ENCODE results near the gene ACER2.
"Not testable (repeated sequence)": the region's sequence is repeated elsewhere in the genome, so short reads cannot be mapped to it uniquely, and the experiment has no call there.

The ACER2 gene

GRCh38 chr9:19405771-19406170 lies 3.0 kb upstream of the ACER2 start:
- DNase-seq (ENCODE audit: extremely low spot score, insufficient read length, low read depth), result no peak

GRCh38 chr9:19408316-19408692 lies 505 bp upstream of the ACER2 start:
- FAIRE-seq (peak; percentile 9), DNase-seq (ENCODE audit: extremely low spot score, insufficient read length, low read depth) (no peak)

More at GRCh38 chr9:19405771-19406170, 3.0 kb upstream of the ACER2 start:
- FAIRE-seq, result no peak

GRCh38 chr9:19409401-19410194 lies 789 bp downstream of the ACER2 start:
- FAIRE-seq (no peak), DNase-seq (ENCODE audit: extremely low spot score, insufficient read length, low read depth) (no peak)

- DNase-seq (ENCODE audit: extremely low spot score, insufficient read length, low read depth), result no peak
- no peak for FAIRE-seq
These were observed 1.3 kb downstream of the ACER2 start for GRCh38 chr9:19410195-19410503.

- no peak for FAIRE-seq
- DNase-seq (ENCODE audit: extremely low spot score, insufficient read length, low read depth), result no peak
These were observed 1.8 kb downstream of the ACER2 start for GRCh38 chr9:19410594-19410993.

- FAIRE-seq, result no peak
- no peak for DNase-seq (ENCODE audit: extremely low spot score, insufficient read length, low read depth)
These were observed 2.5 kb downstream of the ACER2 start for GRCh38 chr9:19411316-19411715.

- not testable (repeated sequence) for FAIRE-seq; DNase-seq (ENCODE audit: extremely low spot score, insufficient read length, low read depth)
These were observed 4.6 kb downstream of the ACER2 start for GRCh38 chr9:19413456-19413855.

- DNase-seq (ENCODE audit: extremely low spot score, insufficient read length, low read depth) (no peak), FAIRE-seq (no peak)
These were observed 7.3 kb downstream of the ACER2 start for GRCh38 chr9:19416143-19416542.

GRCh38 chr9:19420877-19421276 lies 12.1 kb downstream of the ACER2 start:
- FAIRE-seq (no peak), DNase-seq (ENCODE audit: extremely low spot score, insufficient read length, low read depth) (no peak)

- DNase-seq (ENCODE audit: extremely low spot score, insufficient read length, low read depth), result no peak
- FAIRE-seq, result no peak
These were observed 14.4 kb downstream of the ACER2 start for GRCh38 chr9:19423163-19423562.

GRCh38 chr9:19424176-19424779 lies 15.5 kb downstream of the ACER2 start:
- FAIRE-seq (peak; percentile 73), DNase-seq (ENCODE audit: extremely low spot score, insufficient read length, low read depth) (no peak)

- FAIRE-seq (no peak), DNase-seq (ENCODE audit: extremely low spot score, insufficient read length, low read depth) (no peak)
These were observed 20.8 kb downstream of the ACER2 start for GRCh38 chr9:19429595-19429994.

- DNase-seq (ENCODE audit: extremely low spot score, insufficient read length, low read depth), result no peak
- FAIRE-seq, result no peak
These were observed 21.5 kb downstream of the ACER2 start for GRCh38 chr9:19430201-19430760.

GRCh38 chr9:19431361-19432171 lies 22.8 kb downstream of the ACER2 start:
- FAIRE-seq, result no peak

GRCh38 chr9:19432473-19432872 lies 23.7 kb downstream of the ACER2 start:
- DNase-seq (ENCODE audit: extremely low spot score, insufficient read length, low read depth) (no peak), FAIRE-seq (no peak)

More at GRCh38 chr9:19431361-19432171, 22.8 kb downstream of the ACER2 start:
- DNase-seq (ENCODE audit: extremely low spot score, insufficient read length, low read depth), result no peak

GRCh38 chr9:19433729-19434128 lies 24.9 kb downstream of the ACER2 start:
- DNase-seq (ENCODE audit: extremely low spot score, insufficient read length, low read depth); FAIRE-seq: not testable (repeated sequence)

GRCh38 chr9:19440376-19440775 lies 31.6 kb downstream of the ACER2 start:
- FAIRE-seq (no peak), DNase-seq (ENCODE audit: extremely low spot score, insufficient read length, low read depth) (no peak)

- DNase-seq (ENCODE audit: extremely low spot score, insufficient read length, low read depth) (no peak), FAIRE-seq (no peak)
These were observed 32.2 kb downstream of the ACER2 start for GRCh38 chr9:19440823-19441580.

- FAIRE-seq, result peak; percentile 84
- peak; percentile 36 for DNase-seq (ENCODE audit: extremely low spot score, insufficient read length, low read depth)
These were observed 32.9 kb downstream of the ACER2 start for GRCh38 chr9:19441730-19442129.

GRCh38 chr9:19442240-19442639 lies 33.4 kb downstream of the ACER2 start:
- FAIRE-seq (no peak), DNase-seq (ENCODE audit: extremely low spot score, insufficient read length, low read depth) (no peak)
